Natural killer cell (primary cell): ENCODE results near the gene CST6. TPM values are rescaled to one million over a fixed set of nuclear protein-coding genes. Genes with fewer than 3 reads are reported as not detected.

ENCODE experiments used
- ATAC-seq, 3 donors: fragments of 150-1000 bp in 2 of 3; fragments of 200-7000 bp in 1 of 3; cut with Tn5 transposase; 1 replicate in 1 of 3; 2 replicates in 2 of 3; pipeline ENCODE4 v1.10.0; 2021; ENCODE audit warnings: mild to moderate bottlenecking in 2 of 3, moderate library complexity in 2 of 3
- DNase-seq, 2 donors: peaks; one replicate each; pipeline versions ENCODE4 v3.0.0 to v3.0.0-alpha.2; 2013 to 2021; ENCODE audit warnings: mixed read lengths in 1 of 2
- H3K27ac ChIP-seq: one replicate; pipeline ENCODE4 v1.5.1; 2013; ENCODE audit warnings: mild to moderate bottlenecking, low read length
- H3K27me3 ChIP-seq: one replicate; pipeline ENCODE4 v1.6.1; 2013; ENCODE audit warnings: low read length; ENCODE audit not compliant: control insufficient read depth, insufficient read depth
- H3K36me3 ChIP-seq: one replicate; pipeline ENCODE4 v1.6.1; 2013; ENCODE audit warnings: low read length; ENCODE audit not compliant: control insufficient read depth, insufficient read depth
- H3K4me1 ChIP-seq: one replicate; pipeline ENCODE4 v1.6.1; 2013; ENCODE audit warnings: low read length; ENCODE audit not compliant: control insufficient read depth, insufficient read depth
- H3K4me3 ChIP-seq: one replicate; pipeline ENCODE4 v1.5.1; 2013; ENCODE audit warnings: low read length
- H3K9me3 ChIP-seq: one replicate; pipeline ENCODE4 v1.6.1; 2013; ENCODE audit warnings: low read length; ENCODE audit not compliant: control insufficient read depth, insufficient read depth
- H3K27ac Mint-ChIP-seq, 2 donors: one replicate each; pipeline ENCODE4 v1.8.0; 2022; ENCODE audit warnings: mild to moderate bottlenecking in 2 of 2, mixed read lengths in 2 of 2, moderate library complexity in 1 of 2
- H3K27me3 Mint-ChIP-seq, 2 donors: one replicate each; pipeline ENCODE4 v1.8.0; 2022; ENCODE audit warnings: low read depth in 2 of 2, mixed read lengths in 2 of 2
- H3K36me3 Mint-ChIP-seq: one replicate; pipeline ENCODE4 v1.8.0; 2022; ENCODE audit warnings: mixed read lengths
- H3K4me1 Mint-ChIP-seq, 2 donors: one replicate each; pipeline ENCODE4 v1.8.0; 2022; ENCODE audit warnings: mixed read lengths in 2 of 2
- H3K4me3 Mint-ChIP-seq: one replicate; pipeline ENCODE4 v1.8.0; 2022; ENCODE audit warnings: mild to moderate bottlenecking, moderate library complexity, mixed read lengths
- H3K9me3 Mint-ChIP-seq, 2 donors: one replicate each; pipeline ENCODE4 v1.8.0; 2022; ENCODE audit warnings: mixed read lengths in 2 of 2
- WGBS: methylation state at CpG from one replicate; pipeline ENCODE4 v1.1.7; 2013; ENCODE audit warnings: missing lambda C conversion rate; ENCODE audit not compliant: insufficient coverage; 5-methylcytosine and 5-hydroxymethylcytosine counted together
- intact Hi-C: fragments of 100-400 bp; cut with micrococcal nuclease; formaldehyde crosslinking; loops from one replicate; pipeline ENCODE4 v1.14.2; 2022
- total RNA-seq, 4 donors: library from RNA; stranded (reverse); fragments of 120-200 nt in 1 of 4; gene quantifications; one replicate each; pipeline versions ENCODE4 v1.2.3 to v1.2.4, GENCODE V29; 2013 to 2022
- TF ChIP-seq, protein P1 (sequence below): fragments of 200-600 bp; IDR thresholded peaks from one replicate; pipeline ENCODE4 v1.8.0; 2022; ENCODE audit warnings: antibody characterized with exemption

The CST6 gene
- total RNA-seq, 3 donors from 2014 or later (not counting 1 experiment from before 2014, with no cell fraction given) = not detected

DNA sequence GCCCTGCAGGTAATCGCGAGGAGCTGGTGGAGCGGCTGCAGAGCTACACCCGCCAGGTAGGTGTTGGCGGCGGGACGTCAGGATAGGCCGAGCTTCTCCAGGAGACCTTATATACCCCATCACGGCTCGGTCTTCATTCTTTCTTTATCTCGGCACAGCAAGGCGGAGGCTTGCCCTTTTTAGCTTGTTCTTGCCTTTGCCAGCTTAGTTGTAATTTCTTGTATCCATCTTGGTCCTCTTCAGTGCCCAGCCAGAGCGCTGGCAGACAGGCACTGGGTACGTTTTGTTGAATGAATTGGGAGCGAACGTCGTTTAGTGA is 40.8 kb downstream of the CST6 start:
- Histone ChIP-seq H3K27me3 (peaks cover under 1% of the 10 kb centered on the region), H3K4me3 (peak overlapping the region; percentile 97), H3K27ac (peak overlapping the region; percentile 69), H3K9me3 (no peaks in the 10 kb centered on the region), H3K36me3 (peaks cover 30% of the 10 kb centered on the region), H3K4me1 (peaks cover 23% of the 10 kb centered on the region)
- peak in 1 of 3 donors; percentile 0 for ATAC-seq
- WGBS = 2% methylated on average over 17 of the region's 17 CpGs
- peak overlapping the region; percentile 100 for H3K4me3 Mint-ChIP-seq
- intact Hi-C loops = loop anchor here (1.0 kb wide), 1 partner anchor 18 kb away; the partner anchor contains the start of gene PACS1
- no peak for DNase-seq
- H3K9me3 Mint-ChIP-seq = no peaks in the 10 kb centered on the region
- H3K4me1 Mint-ChIP-seq = peaks cover 27 to 34% of the 10 kb centered on the region in 2 donors
- TF ChIP-seq, protein P1, sequence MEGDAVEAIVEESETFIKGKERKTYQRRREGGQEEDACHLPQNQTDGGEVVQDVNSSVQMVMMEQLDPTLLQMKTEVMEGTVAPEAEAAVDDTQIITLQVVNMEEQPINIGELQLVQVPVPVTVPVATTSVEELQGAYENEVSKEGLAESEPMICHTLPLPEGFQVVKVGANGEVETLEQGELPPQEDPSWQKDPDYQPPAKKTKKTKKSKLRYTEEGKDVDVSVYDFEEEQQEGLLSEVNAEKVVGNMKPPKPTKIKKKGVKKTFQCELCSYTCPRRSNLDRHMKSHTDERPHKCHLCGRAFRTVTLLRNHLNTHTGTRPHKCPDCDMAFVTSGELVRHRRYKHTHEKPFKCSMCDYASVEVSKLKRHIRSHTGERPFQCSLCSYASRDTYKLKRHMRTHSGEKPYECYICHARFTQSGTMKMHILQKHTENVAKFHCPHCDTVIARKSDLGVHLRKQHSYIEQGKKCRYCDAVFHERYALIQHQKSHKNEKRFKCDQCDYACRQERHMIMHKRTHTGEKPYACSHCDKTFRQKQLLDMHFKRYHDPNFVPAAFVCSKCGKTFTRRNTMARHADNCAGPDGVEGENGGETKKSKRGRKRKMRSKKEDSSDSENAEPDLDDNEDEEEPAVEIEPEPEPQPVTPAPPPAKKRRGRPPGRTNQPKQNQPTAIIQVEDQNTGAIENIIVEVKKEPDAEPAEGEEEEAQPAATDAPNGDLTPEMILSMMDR = no peak
- peaks cover 0 to 11% of the 10 kb centered on the region in 2 donors for H3K27me3 Mint-ChIP-seq
- H3K27ac Mint-ChIP-seq = peak overlapping the region; percentile 98
- H3K36me3 Mint-ChIP-seq = no peaks in the 10 kb centered on the region

DNA sequence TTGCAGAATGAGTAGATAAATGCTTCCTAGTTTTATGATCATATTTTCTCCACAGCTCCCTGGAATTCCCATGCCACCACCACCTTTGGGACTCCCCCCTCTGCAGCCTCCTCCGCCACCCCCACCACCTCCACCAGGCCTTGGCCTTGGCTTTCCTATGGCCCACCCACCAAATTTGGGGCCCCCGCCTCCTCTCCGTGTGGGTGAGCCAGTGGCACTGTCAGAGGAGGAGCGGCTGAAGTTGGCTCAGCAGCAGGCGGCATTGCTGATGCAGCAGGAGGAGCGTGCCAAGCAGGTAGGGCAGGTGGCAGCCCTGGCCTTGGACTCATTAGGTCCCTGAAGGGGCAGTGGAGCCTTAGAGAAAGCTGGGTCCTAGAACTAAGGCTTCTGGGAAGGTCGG is 43.2 kb downstream of the CST6 start:
- WGBS = 95% methylated on average over 7 of the region's 7 CpGs
- H3K9me3 Mint-ChIP-seq = no peaks in the 10 kb centered on the region
- H3K4me1 Mint-ChIP-seq = peaks cover 27 to 42% of the 10 kb centered on the region in 2 donors
- peaks cover 4% of the 10 kb centered on the region for H3K36me3 Mint-ChIP-seq
- TF ChIP-seq, protein P1 = no peak
- ATAC-seq (no peak), DNase-seq (no peak)
- H3K27ac ChIP-seq = no peak overlapping the region
- no peak overlapping the region for H3K4me3 Mint-ChIP-seq
- peaks cover 53% of the 10 kb centered on the region for H3K36me3 ChIP-seq
- intact Hi-C loops = no loop called here
- no peaks in the 10 kb centered on the region for H3K27me3 ChIP-seq
- H3K9me3 ChIP-seq = no peaks in the 10 kb centered on the region
- no peak overlapping the region for H3K4me3 ChIP-seq
- no peaks in the 10 kb centered on the region for H3K27me3 Mint-ChIP-seq
- peaks cover 23% of the 10 kb centered on the region for H3K4me1 ChIP-seq
- H3K27ac Mint-ChIP-seq = no peak overlapping the region

DNA sequence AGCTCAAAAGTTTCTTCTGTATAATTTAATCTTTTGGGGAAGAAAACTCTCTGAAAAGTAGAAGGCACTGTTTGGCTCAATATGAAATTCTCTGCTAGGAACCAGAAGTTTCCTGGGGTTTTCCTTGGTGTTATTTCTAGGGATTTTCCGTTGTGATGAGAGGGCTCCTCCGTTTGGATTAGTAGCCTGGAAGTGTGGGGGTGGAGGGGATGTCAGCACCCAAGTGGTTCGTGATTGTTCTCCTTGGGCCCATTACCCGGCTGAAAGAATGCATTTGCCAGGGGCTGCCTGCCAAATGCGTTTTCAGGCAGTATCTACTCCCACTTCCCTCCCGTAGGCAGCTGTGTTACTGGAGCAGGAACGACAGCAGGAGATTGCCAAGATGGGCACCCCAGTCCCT is 44.7 kb downstream of the CST6 start:
- Mint-ChIP-seq H3K9me3 (no peaks in the 10 kb centered on the region), H3K27ac (no peak overlapping the region), H3K36me3 (peaks cover 16% of the 10 kb centered on the region), H3K4me1 (peaks cover 20 to 37% of the 10 kb centered on the region in 2 donors), H3K27me3 (no peaks in the 10 kb centered on the region), H3K4me3 (no peak overlapping the region)
- Histone ChIP-seq H3K27ac (no peak overlapping the region), H3K27me3 (no peaks in the 10 kb centered on the region), H3K36me3 (peaks cover 67% of the 10 kb centered on the region), H3K4me3 (no peak overlapping the region), H3K9me3 (no peaks in the 10 kb centered on the region), H3K4me1 (peaks cover 17% of the 10 kb centered on the region)
- WGBS = 92% methylated on average over 7 of the region's 7 CpGs
- intact Hi-C loops = no loop called here
- TF ChIP-seq, protein P1 = no peak
- DNase-seq (no peak), ATAC-seq (no peak)

- intact Hi-C loops = no loop called here
- no peak overlapping the region for H3K27ac Mint-ChIP-seq
Observed at GRCh38 chr11:66059966-66060680, 48.3 kb downstream of the CST6 start.

More at GRCh38 chr11:66059966-66060680, 48.3 kb downstream of the CST6 start:
- Mint-ChIP-seq H3K27me3 (no peaks in the 10 kb centered on the region), H3K9me3 (no peaks in the 10 kb centered on the region), H3K4me3 (no peak overlapping the region), H3K36me3 (peaks cover 41% of the 10 kb centered on the region), H3K4me1 (peaks cover 6 to 22% of the 10 kb centered on the region in 2 donors)
- Histone ChIP-seq H3K9me3 (no peaks in the 10 kb centered on the region), H3K4me3 (no peak overlapping the region), H3K27me3 (no peaks in the 10 kb centered on the region), H3K36me3 (peaks cover 92% of the 10 kb centered on the region), H3K4me1 (no peaks in the 10 kb centered on the region), H3K27ac (no peak overlapping the region)
- WGBS = 84% methylated on average over 8 of the region's 8 CpGs
- TF ChIP-seq, protein P1 = no peak
- DNase-seq (no peak), ATAC-seq (no peak)
